ENCODE results near the gene ARID2. TPM values are rescaled to one million over a fixed set of nuclear protein-coding genes. Genes with fewer than 3 reads are reported as not detected.

The ARID2 gene
- polyA plus RNA-seq, 2 of the 4 experiments (the other 2 are of a cell fraction), result 8.7 to 37.7 TPM

DNA sequence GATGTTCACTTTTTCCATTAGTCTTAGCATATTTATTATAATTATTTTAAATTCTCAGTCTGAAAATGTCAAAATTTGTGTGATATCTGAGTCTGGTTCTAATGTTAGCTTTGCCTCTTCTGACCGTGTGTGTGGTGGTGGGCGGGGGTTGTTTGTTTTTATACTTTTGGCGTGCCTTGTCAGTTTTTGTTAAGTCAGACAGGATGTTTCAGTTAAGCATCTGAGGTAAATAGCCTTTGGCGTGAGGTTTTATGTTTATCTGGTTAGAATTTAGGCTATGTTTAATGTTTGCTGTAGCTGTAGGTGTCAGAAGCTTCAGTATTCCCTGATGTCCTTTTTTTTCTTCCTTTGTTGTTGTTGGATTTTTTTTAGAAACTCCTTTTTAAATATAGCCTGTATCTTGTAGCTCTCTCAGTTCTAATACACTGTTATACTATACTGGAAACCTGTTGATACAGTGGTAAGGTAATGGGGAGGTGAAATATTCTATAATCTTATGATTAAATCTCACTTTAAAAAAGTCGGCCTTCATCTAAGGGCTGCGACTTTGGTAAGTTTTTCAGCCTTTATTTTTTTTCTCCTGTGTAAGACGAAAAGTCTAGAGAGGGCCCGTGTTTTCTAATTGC, 149.2 kb downstream of the ARID2 start:
- Histone ChIP-seq H3K4me2 (peak overlapping the region; percentile 25), H3K27ac (no peak overlapping the region), H3K9me3 (0 out of 3 replicates have a peak, but pooled peaks cover 4% of the 10 kb centered on the region), H3K4me1 (peaks cover 28% of the 10 kb centered on the region; the same call in 2 of the 3 replicates), H3K4me3 (no peak overlapping the region)
- WGBS (ENCODE audit: missing lambda C conversion rate), result 38% methylated on average over 8 of the region's 8 CpGs
- FAIRE-seq (no peak), ATAC-seq (peak in 1 of 2 experiments; percentile 53; a peak in 2 of 6 replicates), DNase-seq (ENCODE audit: low read depth in 1 of 2, low spot score in 1 of 2) (peak in 1 of 2 experiments; percentile 21)
- ChIA-PET CTCF (no interaction called here), POLR2A (no interaction called here)
- no peak for TF ChIP-seq FOSB (CRISPR knock-in tag; IDR thresholded peaks at IDR 0.05)
- TF ChIP-seq POLR2A (IDR thresholded peaks at IDR 0.05; ENCODE audit: low read length), result no peak
- TF ChIP-seq CBX2 (IDR thresholded peaks at IDR 0.05; ENCODE audit: borderline replicate concordance, low read depth), result no peak
- TF ChIP-seq, protein P1, sequence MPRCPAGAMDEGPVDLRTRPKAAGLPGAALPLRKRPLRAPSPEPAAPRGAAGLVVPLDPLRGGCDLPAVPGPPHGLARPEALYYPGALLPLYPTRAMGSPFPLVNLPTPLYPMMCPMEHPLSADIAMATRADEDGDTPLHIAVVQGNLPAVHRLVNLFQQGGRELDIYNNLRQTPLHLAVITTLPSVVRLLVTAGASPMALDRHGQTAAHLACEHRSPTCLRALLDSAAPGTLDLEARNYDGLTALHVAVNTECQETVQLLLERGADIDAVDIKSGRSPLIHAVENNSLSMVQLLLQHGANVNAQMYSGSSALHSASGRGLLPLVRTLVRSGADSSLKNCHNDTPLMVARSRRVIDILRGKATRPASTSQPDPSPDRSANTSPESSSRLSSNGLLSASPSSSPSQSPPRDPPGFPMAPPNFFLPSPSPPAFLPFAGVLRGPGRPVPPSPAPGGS (IDR thresholded peaks at IDR 0.05), result no peak
- no peak for TF ChIP-seq KDM5A (IDR thresholded peaks at IDR 0.05)
- no peak for TF ChIP-seq RCOR1 (IDR thresholded peaks at IDR 0.05; ENCODE audit: low read depth, low read length)
- TF ChIP-seq FOSL2 (IDR thresholded peaks at IDR 0.05), result no peak
- no peak for TF ChIP-seq FOSL2 (CRISPR knock-in tag; IDR thresholded peaks at IDR 0.05)
- TF ChIP-seq, protein P2, sequence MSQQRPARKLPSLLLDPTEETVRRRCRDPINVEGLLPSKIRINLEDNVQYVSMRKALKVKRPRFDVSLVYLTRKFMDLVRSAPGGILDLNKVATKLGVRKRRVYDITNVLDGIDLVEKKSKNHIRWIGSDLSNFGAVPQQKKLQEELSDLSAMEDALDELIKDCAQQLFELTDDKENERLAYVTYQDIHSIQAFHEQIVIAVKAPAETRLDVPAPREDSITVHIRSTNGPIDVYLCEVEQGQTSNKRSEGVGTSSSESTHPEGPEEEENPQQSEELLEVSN (IDR thresholded peaks at IDR 0.05; ENCODE audit: borderline replicate concordance, low read depth), result no peak

DNA sequence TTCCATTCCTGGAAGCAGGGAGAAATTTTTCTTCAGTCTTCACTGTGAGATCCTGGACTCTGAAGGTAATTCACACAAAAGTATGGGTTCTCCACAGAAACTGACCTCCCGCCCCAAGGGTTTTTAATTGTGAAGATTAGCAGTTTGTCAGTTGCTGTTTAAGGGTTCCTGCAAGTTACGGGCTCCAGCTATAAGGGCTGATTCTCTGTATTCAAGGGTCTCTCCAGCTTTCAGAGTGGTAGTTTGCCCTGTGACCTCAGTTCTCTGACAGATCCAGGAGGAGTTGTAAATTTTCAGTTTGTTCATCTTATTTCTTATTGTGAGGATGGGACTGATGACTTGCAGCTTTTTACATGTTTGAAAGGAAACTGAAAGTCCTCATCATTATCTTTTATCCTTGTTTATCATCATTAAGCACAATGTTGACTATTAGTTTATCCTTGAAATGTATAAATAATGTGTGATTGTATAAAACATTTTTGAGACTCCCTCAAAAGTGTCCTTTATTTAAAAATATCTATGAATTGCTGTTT, 149.9 kb downstream of the ARID2 start:
- Histone ChIP-seq H3K4me2 (peak overlapping the region; percentile 25; the same call in 1 of the 3 replicates), H3K4me3 (no peak overlapping the region), H3K27ac (no peak overlapping the region), H3K4me1 (peaks cover 28% of the 10 kb centered on the region; the same call in 2 of the 3 replicates), H3K9me3 (0 out of 3 replicates have a peak, but pooled peaks cover 4% of the 10 kb centered on the region)
- ChIA-PET CTCF (no interaction called here), POLR2A (no interaction called here)
- no peak for DNase-seq (ENCODE audit: low read depth in 1 of 2, low spot score in 1 of 2)
- TF ChIP-seq NPAS2 (CRISPR knock-in tag; IDR thresholded peaks at IDR 0.05; ENCODE audit: borderline replicate concordance), result no peak
- TF ChIP-seq, protein P3, sequence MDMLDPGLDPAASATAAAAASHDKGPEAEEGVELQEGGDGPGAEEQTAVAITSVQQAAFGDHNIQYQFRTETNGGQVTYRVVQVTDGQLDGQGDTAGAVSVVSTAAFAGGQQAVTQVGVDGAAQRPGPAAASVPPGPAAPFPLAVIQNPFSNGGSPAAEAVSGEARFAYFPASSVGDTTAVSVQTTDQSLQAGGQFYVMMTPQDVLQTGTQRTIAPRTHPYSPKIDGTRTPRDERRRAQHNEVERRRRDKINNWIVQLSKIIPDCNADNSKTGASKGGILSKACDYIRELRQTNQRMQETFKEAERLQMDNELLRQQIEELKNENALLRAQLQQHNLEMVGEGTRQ (IDR thresholded peaks at IDR 0.05), result no peak
- no peak for TF ChIP-seq JUN (IDR thresholded peaks at IDR 0.05)
- TF ChIP-seq, protein P4, sequence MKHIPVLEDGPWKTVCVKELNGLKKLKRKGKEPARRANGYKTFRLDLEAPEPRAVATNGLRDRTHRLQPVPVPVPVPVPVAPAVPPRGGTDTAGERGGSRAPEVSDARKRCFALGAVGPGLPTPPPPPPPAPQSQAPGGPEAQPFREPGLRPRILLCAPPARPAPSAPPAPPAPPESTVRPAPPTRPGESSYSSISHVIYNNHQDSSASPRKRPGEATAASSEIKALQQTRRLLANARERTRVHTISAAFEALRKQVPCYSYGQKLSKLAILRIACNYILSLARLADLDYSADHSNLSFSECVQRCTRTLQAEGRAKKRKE (CRISPR knock-in tag; IDR thresholded peaks at IDR 0.05; ENCODE audit: low read depth), result no peak
- TF ChIP-seq EHF (CRISPR knock-in tag; IDR thresholded peaks at IDR 0.05), result no peak
- no peak for TF ChIP-seq KDM5A (IDR thresholded peaks at IDR 0.05)
- no peak for TF ChIP-seq RNF2 (IDR thresholded peaks at IDR 0.05; ENCODE audit: borderline replicate concordance, low read depth)
- no peak for TF ChIP-seq EP300 (IDR thresholded peaks at IDR 0.05)
- TF ChIP-seq FOSL2 (IDR thresholded peaks at IDR 0.05), result no peak
- TF ChIP-seq FOSL2 (CRISPR knock-in tag; IDR thresholded peaks at IDR 0.05), result no peak
- TF ChIP-seq BHLHE40 (IDR thresholded peaks at IDR 0.05; ENCODE audit: low read depth, low read length), result no peak
- TF ChIP-seq KDM1A (IDR thresholded peaks at IDR 0.05; ENCODE audit: low read depth), result no peak
- TF ChIP-seq SREBF2 (IDR thresholded peaks at IDR 0.05), result no peak
- no peak for TF ChIP-seq NR3C1 (IDR thresholded peaks at IDR 0.05)
- no peak for TF ChIP-seq POLR2AphosphoS2 (conservative IDR thresholded peaks at IDR 0.05; ENCODE audit: low read length)
- TF ChIP-seq, protein P5, sequence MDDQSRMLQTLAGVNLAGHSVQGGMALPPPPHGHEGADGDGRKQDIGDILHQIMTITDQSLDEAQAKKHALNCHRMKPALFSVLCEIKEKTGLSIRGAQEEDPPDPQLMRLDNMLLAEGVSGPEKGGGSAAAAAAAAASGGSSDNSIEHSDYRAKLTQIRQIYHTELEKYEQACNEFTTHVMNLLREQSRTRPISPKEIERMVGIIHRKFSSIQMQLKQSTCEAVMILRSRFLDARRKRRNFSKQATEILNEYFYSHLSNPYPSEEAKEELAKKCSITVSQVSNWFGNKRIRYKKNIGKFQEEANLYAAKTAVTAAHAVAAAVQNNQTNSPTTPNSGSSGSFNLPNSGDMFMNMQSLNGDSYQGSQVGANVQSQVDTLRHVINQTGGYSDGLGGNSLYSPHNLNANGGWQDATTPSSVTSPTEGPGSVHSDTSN (IDR thresholded peaks at IDR 0.05), result no peak
- TF ChIP-seq, protein P6, sequence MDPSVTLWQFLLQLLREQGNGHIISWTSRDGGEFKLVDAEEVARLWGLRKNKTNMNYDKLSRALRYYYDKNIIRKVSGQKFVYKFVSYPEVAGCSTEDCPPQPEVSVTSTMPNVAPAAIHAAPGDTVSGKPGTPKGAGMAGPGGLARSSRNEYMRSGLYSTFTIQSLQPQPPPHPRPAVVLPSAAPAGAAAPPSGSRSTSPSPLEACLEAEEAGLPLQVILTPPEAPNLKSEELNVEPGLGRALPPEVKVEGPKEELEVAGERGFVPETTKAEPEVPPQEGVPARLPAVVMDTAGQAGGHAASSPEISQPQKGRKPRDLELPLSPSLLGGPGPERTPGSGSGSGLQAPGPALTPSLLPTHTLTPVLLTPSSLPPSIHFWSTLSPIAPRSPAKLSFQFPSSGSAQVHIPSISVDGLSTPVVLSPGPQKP (IDR thresholded peaks at IDR 0.05; ENCODE audit: low read depth, low read length), result no peak
- no peak for TF ChIP-seq RCOR1 (IDR thresholded peaks at IDR 0.05; ENCODE audit: low read depth, low read length)
- peak in 1 of 2 experiments; percentile 20; a peak in 1 of 6 replicates for ATAC-seq
- WGBS (ENCODE audit: missing lambda C conversion rate), result 96% methylated on average over 2 of the region's 2 CpGs
- FAIRE-seq, result no peak

All from A549 (cell line).